K562 (cell line): Measurements from ENCODE around the gene RBM20. TPM values are rescaled to one million over a fixed set of nuclear protein-coding genes. Genes with fewer than 3 reads are reported as not detected.

Source experiments
- BRF1 ChIP-seq: IDR thresholded peaks from 3 replicates; pipeline ENCODE4 v1.6.1; 2011; ENCODE audit warnings: borderline replicate concordance, mild to moderate bottlenecking; ENCODE audit not compliant: insufficient read length; ENCODE audit errors: extremely low read depth
- CEBPG ChIP-seq, 3 experiments: fragments of 200-800 bp in 1 of 3; sonication (Bioruptor generic) in 1 of 3; sonication (generic) in 1 of 3; formaldehyde crosslinking in 1 of 3; IDR thresholded peaks in 2 of 3; conservative IDR thresholded peaks in 1 of 3; 2 replicates each; pipeline versions ENCODE4 v1.6.1 to v1.8.0; 2016 to 2022; ENCODE audit warnings: missing compliant biosample characterization in 2 of 3, missing genetic modification characterization in 2 of 3, mild to moderate bottlenecking in 1 of 3, missing genetic modification reagents in 1 of 3
- KDM5B ChIP-seq: fragments of 200-600 bp; sonication (generic); IDR thresholded peaks from 2 replicates; pipeline ENCODE4 v1.6.1; 2012; ENCODE audit warnings: low read depth, mild to moderate bottlenecking, moderate library complexity, low read length, control low read depth, inconsistent platforms; ENCODE audit not compliant: insufficient replicate concordance
- MECOM ChIP-seq: fragments of 250-450 bp; sonication (Bioruptor Pico); IDR thresholded peaks from 2 replicates; pipeline ENCODE4 v1.8.0; 2022; ENCODE audit warnings: inconsistent platforms
- NCOA1 ChIP-seq: fragments of 450-650 bp; IDR thresholded peaks from 2 replicates; pipeline ENCODE4 v1.6.1; 2016; ENCODE audit warnings: low read depth
- NCOR1 ChIP-seq: fragments of 450-650 bp; IDR thresholded peaks from 2 replicates; pipeline ENCODE4 v1.6.1; 2016; ENCODE audit warnings: mild to moderate bottlenecking, moderate library complexity
- RBM39 ChIP-seq: fragments of 200-400 bp; formaldehyde crosslinking; optimal IDR thresholded peaks from 2 replicates; pipeline ENCODE3; 2018; ENCODE audit warnings: low read depth, low read length
- REST ChIP-seq, 2 experiments: fragments of 450-650 bp; formaldehyde crosslinking in 1 of 2; IDR thresholded peaks; 2 replicates each; pipeline versions ENCODE4 v1.4.0 to v1.6.1; 2014 to 2020; ENCODE audit warnings: mild to moderate bottlenecking in 2 of 2, borderline replicate concordance in 1 of 2, low read depth in 1 of 2
- ZFP91 ChIP-seq: sonication (generic); formaldehyde crosslinking; IDR thresholded peaks from 2 replicates; pipeline ENCODE4 v1.8.0; 2022; ENCODE audit warnings: mild to moderate bottlenecking, missing genetic modification reagents
- ZNF518B ChIP-seq: fragments of 250-450 bp; sonication (Bioruptor Pico); IDR thresholded peaks from 2 replicates; pipeline ENCODE4 v1.5.0; 2021; ENCODE audit warnings: mild to moderate bottlenecking, moderate library complexity
- ZNF695 ChIP-seq: fragments of 450-650 bp; formaldehyde crosslinking; IDR thresholded peaks from 2 replicates; pipeline ENCODE4 v1.4.0; 2020; ENCODE audit warnings: mild to moderate bottlenecking, moderate library complexity
- ZNF696 ChIP-seq: fragments of 250-450 bp; sonication (Bioruptor Pico); conservative IDR thresholded peaks from 2 replicates; pipeline ENCODE4 v1.4.0; 2020; ENCODE audit warnings: mild to moderate bottlenecking, moderate library complexity
- polyA plus RNA-seq, 8 experiments: library from polyadenylated mRNA; depleted of rRNA in 4 of 8; stranded (reverse) in 5 of 8; unstranded in 3 of 8; fragments of >200 nt; fragmentation: Nextera tagmentation in 2 of 8; fragmentation: Illumina TruSeq in 1 of 8; extraction: Ambion mirVana in 2 of 8; extraction: Trizol in 1 of 8; gene quantifications; 2 replicates each; pipeline versions ENCODE4 v1.2.1 to v1.2.3, GENCODE V29; 2011 to 2014; ENCODE audit warnings: inconsistent platforms in 1 of 8, missing spikeins in 1 of 8
- total RNA-seq, 7 experiments: library from RNA; depleted of rRNA in 6 of 7; stranded (reverse); fragments of >200 nt in 6 of 7; fragmentation: Illumina TruSeq in 2 of 7; extraction: Trizol in 2 of 7; gene quantifications; 2 replicates each; pipeline versions ENCODE4 v1.2.1 to v1.2.3, GENCODE V29; 2011 to 2021; ENCODE audit warnings: low replicate concordance in 1 of 7

RBM20 gene
- total and polyA plus RNA-seq, 9 of the 15 experiments (the other 6 are each of a cell fraction or from before 2014, with no cell fraction given) = 0.63 to 5.7 (median 3.2) TPM

DNA sequence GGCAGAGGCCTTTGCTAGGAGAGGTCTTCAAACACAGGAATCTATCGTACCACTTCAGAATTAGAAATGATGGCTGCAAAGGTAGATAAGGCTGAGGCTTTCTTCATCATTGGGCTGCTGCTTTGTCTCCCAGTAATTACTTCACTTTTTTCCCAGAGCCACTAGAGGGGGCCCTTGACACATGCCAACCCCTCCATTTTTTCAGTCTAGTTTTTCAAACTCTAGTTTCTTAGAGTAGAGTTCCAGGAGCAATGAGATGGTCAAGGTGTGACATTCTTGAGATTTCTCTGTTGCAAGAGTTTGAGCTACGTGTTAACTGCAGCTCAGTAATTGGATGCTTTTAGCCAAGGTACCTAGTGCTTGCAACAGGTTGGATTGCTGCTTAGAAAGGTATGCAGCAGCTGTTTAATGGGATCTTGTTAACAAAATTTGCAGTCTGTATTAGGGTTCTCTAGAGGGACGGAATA lies 33.8 kb upstream of the RBM20 start (continued):
- TF ChIP-seq REST (IDR thresholded peaks at IDR 0.05; ENCODE audit: borderline replicate concordance) = peak; percentile 74
- TF ChIP-seq REST (CRISPR knock-in tag; IDR thresholded peaks at IDR 0.05; ENCODE audit: low read depth) = no peak
- TF ChIP-seq ZNF518B (CRISPR knock-in tag) = no peak
- TF ChIP-seq NCOA1 = no peak
- TF ChIP-seq NCOR1 = peak; percentile 63
- no peak for TF ChIP-seq ZNF696
- no peak for TF ChIP-seq ZNF695 (CRISPR knock-in tag)
- TF ChIP-seq ZFP91 = no peak
- TF ChIP-seq RBM39 = no peak
- TF ChIP-seq CEBPG (CRISPR knock-in tag; IDR thresholded peaks at IDR 0.05) = no peak; the same call in 1 of the 2 replicates
- peak; percentile 37 to 53; a peak in 1 of 4 replicates for TF ChIP-seq CEBPG (tag; conservative IDR thresholded peaks at IDR 0.05 in 1 of 2, IDR thresholded peaks at IDR 0.05 in 1 of 2)
- no peak for TF ChIP-seq MECOM (CRISPR knock-in tag)
- TF ChIP-seq BRF1 = no peak
- TF ChIP-seq KDM5B = no peak
